Measurements from ENCODE around the gene LSM3. TPM values are rescaled to one million over a fixed set of nuclear protein-coding genes. Genes with fewer than 3 reads are reported as not detected.

The LSM3 gene
- total and polyA plus RNA-seq, 9 of the 15 experiments (the other 6 are each of a cell fraction or from before 2014, with no cell fraction given), result 33.8 to 203 (median 61.2) TPM

GRCh38 chr3:14246414-14246813, 67.8 kb downstream of the LSM3 start (continued):
- TF ChIP-seq, protein P1, sequence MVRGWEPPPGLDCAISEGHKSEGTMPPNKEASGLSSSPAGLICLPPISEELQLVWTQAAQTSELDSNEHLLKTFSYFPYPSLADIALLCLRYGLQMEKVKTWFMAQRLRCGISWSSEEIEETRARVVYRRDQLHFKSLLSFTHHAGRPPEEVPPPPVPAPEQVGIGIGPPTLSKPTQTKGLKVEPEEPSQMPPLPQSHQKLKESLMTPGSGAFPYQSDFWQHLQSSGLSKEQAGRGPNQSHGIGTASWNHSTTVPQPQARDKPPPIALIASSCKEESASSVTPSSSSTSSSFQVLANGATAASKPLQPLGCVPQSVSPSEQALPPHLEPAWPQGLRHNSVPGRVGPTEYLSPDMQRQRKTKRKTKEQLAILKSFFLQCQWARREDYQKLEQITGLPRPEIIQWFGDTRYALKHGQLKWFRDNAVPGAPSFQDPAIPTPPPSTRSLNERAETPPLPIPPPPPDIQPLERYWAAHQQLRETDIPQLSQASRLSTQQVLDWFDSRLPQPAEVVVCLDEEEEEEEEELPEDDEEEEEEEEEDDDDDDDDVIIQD (CRISPR knock-in tag; IDR thresholded peaks at IDR 0.05), result no peak
- no peak for TF ChIP-seq LARP7 (IDR thresholded peaks at IDR 0.05)
- no peak for TF ChIP-seq ZNF197 (CRISPR knock-in tag; IDR thresholded peaks at IDR 0.05; ENCODE audit: low read depth)
- no peak for TF ChIP-seq ZNF778 (CRISPR knock-in tag; IDR thresholded peaks at IDR 0.05)
- TF ChIP-seq ATF7 (IDR thresholded peaks at IDR 0.05), result no peak

GRCh38 chr3:14248477-14248848, 69.8 kb downstream of the LSM3 start:
- Histone ChIP-seq H3K4me3 (no peak overlapping the region), H3K27me3 (ENCODE audit: control insufficient read depth in 2 of 2, insufficient read depth in 2 of 2, low read length in 2 of 2) (no peaks in the 10 kb centered on the region), H2AFZ (ENCODE audit: low read depth, low read length) (peak overlapping the region; percentile 83), H3K9me3 (replicated peaks; ENCODE audit: control insufficient read depth, insufficient read depth, low read depth, low read length) (no peaks in the 10 kb centered on the region), H3K79me2 (ENCODE audit: control insufficient read depth, insufficient read depth, low read length) (peaks cover 6% of the 10 kb centered on the region; the same call in 2 of the 3 replicates), H3K36me3 (ENCODE audit: control insufficient read depth, insufficient read depth, low read length) (no peaks in the 10 kb centered on the region; the same call in 2 of the 3 replicates), H3K4me2 (ENCODE audit: insufficient read depth, low read length) (no peak overlapping the region), H3K4me1 (replicated peaks in 1 of 2; ENCODE audit: control insufficient read depth in 2 of 2, insufficient read depth in 2 of 2, low read length in 2 of 2) (peaks cover 38 to 50% of the 10 kb centered on the region in 2 experiments), H3K9me1 (ENCODE audit: control insufficient read depth, insufficient read depth, low read length) (peaks cover 3% of the 10 kb centered on the region), H4K20me1 (replicated peaks; ENCODE audit: control insufficient read depth, insufficient read depth, low read length) (no peaks in the 10 kb centered on the region), H3K9ac (ENCODE audit: insufficient read depth in 1 of 2, low read depth in 2 of 2, low read length in 2 of 2) (peak overlapping the region in 1 of 2 experiments; percentile 21; a peak in 1 of 4 replicates), H3K27ac (ENCODE audit: extremely low read depth, low read depth, low read length) (no peak overlapping the region)
- FAIRE-seq (no peak), DNase-seq (ENCODE audit: extremely low read depth in 1 of 4, low spot score in 3 of 4) (no peak), ATAC-seq (no peak)
- no TSS peak for BruUV-seq (replicated peaks)
- ChIA-PET CTCF (ENCODE audit: low intra/inter-chr PET ratio) (no interaction called here), POLR2A (interaction anchor here (0.6 to 2.4 kb wide), 4 partner anchors 12 to 156 kb away, joined by 3 to 12 read pairs (median 4); no protein-coding TSS in a partner anchor)
- intact Hi-C loops (cut with micrococcal nuclease), result no loop called here
- 73% methylated on average over 3 of the region's 3 CpGs for WGBS (ENCODE audit: insufficient coverage, low coverage, missing lambda C conversion rate)
- in situ Hi-C loops (cut with MboI), result no loop called here
- TF ChIP-seq POLR2AphosphoS2 (IDR thresholded peaks at IDR 0.05; ENCODE audit: low read length), result 0 out of 2 replicates have a peak, but pooled peaks have one; percentile 47
- TF ChIP-seq RBM17 (IDR thresholded peaks at IDR 0.05; ENCODE audit: borderline replicate concordance, low read depth, low read length), result no peak
- 0 out of 2 replicates have a peak, but pooled peaks have one; percentile 9 for TF ChIP-seq MAX (CRISPR knock-in tag; IDR thresholded peaks at IDR 0.05)
- TF ChIP-seq TAL1 (IDR thresholded peaks at IDR 0.05), result no peak
- 0 out of 2 replicates have a peak, but pooled peaks have one; percentile 68 for TF ChIP-seq FOXP4 (CRISPR knock-in tag; IDR thresholded peaks at IDR 0.05; ENCODE audit: borderline replicate concordance)
- TF ChIP-seq, protein P2, sequence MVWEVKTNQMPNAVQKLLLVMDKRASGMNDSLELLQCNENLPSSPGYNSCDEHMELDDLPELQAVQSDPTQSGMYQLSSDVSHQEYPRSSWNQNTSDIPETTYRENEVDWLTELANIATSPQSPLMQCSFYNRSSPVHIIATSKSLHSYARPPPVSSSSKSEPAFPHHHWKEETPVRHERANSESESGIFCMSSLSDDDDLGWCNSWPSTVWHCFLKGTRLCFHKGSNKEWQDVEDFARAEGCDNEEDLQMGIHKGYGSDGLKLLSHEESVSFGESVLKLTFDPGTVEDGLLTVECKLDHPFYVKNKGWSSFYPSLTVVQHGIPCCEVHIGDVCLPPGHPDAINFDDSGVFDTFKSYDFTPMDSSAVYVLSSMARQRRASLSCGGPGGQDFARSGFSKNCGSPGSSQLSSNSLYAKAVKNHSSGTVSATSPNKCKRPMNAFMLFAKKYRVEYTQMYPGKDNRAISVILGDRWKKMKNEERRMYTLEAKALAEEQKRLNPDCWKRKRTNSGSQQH (CRISPR knock-in tag; IDR thresholded peaks at IDR 0.05), result 0 out of 2 replicates have a peak, but pooled peaks have one; percentile 46
- no peak for TF ChIP-seq ELF2 (CRISPR knock-in tag; IDR thresholded peaks at IDR 0.05)

All from K562 (cell line).